ENCODE measurements around the gene BCL11B. TPM values are rescaled to one million over a fixed set of nuclear protein-coding genes. Genes with fewer than 3 reads are reported as not detected.
"Not testable (repeated sequence)": the region's sequence is repeated elsewhere in the genome, so short reads cannot be mapped to it uniquely, and the experiment has no call there.

The BCL11B gene
- total RNA-seq, 4 donors from 2014 or later: 39.1 to 74.3 (median 51.7) TPM

- no peak for DNase-seq (ENCODE audit: low spot score in 2 of 2)
- no peak for TF ChIP-seq CTCF (IDR thresholded peaks at IDR 0.05)
- TF ChIP-seq POLR2A (IDR thresholded peaks at IDR 0.05): no peak
- H3K4me3 ChIP-seq (ENCODE audit: low read depth, poor library complexity, severe bottlenecking): no peak overlapping the region
- intact Hi-C loops (cut with DNase I; ENCODE audit: low total_unique reads): no loop called here
- 92 to 93% methylated on average over 3 of the region's 3 CpGs for WGBS, 2 donors
These were observed 39.2 kb downstream of the BCL11B start for GRCh38 chr14:99232714-99233214.

- WGBS, 2 donors: 26 to 27% methylated on average over 17 of the region's 21 CpGs
- no peak for TF ChIP-seq CTCF (IDR thresholded peaks at IDR 0.05)
- no peak for TF ChIP-seq POLR2A (IDR thresholded peaks at IDR 0.05)
- H3K4me3 ChIP-seq (ENCODE audit: low read depth, poor library complexity, severe bottlenecking): no peak overlapping the region
- no peak for DNase-seq (ENCODE audit: low spot score in 2 of 2)
- intact Hi-C loops (cut with DNase I; ENCODE audit: low total_unique reads): no loop called here
These were observed 39.9 kb downstream of the BCL11B start for GRCh38 chr14:99231850-99232713.

DNA sequence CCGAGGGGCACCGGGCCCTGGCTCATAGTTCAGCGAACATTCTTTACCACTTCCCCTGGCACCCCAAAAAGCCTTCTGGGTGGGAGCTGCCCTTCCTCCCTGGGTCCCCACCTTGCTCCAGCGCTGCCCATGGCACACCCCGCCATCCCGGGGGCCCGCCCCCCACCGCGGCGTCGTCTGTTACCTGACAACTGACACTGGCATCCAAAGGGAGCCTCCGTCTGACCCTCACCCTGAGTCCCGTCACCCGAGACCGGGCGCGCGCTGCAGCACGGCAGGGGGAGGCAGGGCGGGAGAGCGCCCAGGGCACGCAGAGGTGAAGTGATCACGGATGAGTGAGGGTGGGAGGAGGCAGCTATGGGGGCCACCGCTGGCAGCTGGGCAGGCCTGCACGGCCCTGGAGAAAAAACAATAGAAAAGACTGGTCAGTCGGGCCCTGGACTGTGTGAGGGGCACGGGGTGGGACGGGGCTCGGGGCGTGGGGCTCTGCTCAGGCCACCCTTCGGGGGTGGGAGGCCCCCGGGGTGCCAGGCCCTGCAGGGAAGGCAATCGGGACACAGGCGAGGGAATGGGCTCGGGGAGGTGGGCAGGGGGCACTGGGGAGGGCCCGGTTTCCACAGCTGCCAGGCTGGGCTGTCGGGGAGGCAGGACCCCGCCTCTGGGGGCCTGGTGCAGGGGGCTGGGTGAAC, 40.7 kb downstream of the BCL11B start:
- no peak for DNase-seq (ENCODE audit: low spot score in 2 of 2)
- 32 to 44% methylated on average over 37 to 38 of the region's 38 CpGs for WGBS, 2 donors
- intact Hi-C loops (cut with DNase I; ENCODE audit: low total_unique reads): no loop called here
- TF ChIP-seq POLR2A (IDR thresholded peaks at IDR 0.05): no peak
- no peak for TF ChIP-seq CTCF (IDR thresholded peaks at IDR 0.05)
- H3K4me3 ChIP-seq (ENCODE audit: low read depth, poor library complexity, severe bottlenecking): no peak overlapping the region

GRCh38 chr14:99230208-99231151, 41.5 kb downstream of the BCL11B start:
- H3K4me3 ChIP-seq (ENCODE audit: low read depth, poor library complexity, severe bottlenecking): no peak overlapping the region
- no peak for TF ChIP-seq CTCF (IDR thresholded peaks at IDR 0.05)
- TF ChIP-seq POLR2A (IDR thresholded peaks at IDR 0.05): no peak
- no peak for DNase-seq (ENCODE audit: low spot score in 2 of 2)
- 42 to 52% methylated on average over 23 of the region's 23 CpGs for WGBS, 2 donors
- intact Hi-C loops (cut with DNase I; ENCODE audit: low total_unique reads): no loop called here

- WGBS, 2 donors: 37 to 42% methylated on average over 10 of the region's 10 CpGs
- DNase-seq (ENCODE audit: low spot score in 2 of 2): no peak
- no peak for TF ChIP-seq CTCF (IDR thresholded peaks at IDR 0.05)
- TF ChIP-seq POLR2A (IDR thresholded peaks at IDR 0.05): no peak
- H3K4me3 ChIP-seq (ENCODE audit: low read depth, poor library complexity, severe bottlenecking): no peak overlapping the region
- intact Hi-C loops (cut with DNase I; ENCODE audit: low total_unique reads): no loop called here
These were observed 42.3 kb downstream of the BCL11B start for GRCh38 chr14:99229654-99230207.

DNA sequence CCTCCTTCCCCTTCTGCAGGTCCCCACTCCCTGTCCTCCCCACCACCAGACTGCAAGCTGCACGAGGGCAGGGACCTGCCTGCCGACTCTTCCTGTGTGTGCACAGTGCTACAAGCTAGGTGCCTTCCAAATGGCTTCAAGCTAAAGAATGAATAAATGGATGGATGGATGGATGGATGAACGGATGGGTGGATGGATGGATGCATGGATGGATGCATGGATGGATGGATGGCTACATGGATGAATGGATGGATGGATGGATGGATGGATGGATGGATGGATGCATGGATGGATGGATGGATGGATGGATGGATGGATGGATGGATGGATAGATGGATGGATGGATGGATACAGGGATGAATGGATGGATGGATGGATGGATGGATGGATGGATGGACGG, 43.2 kb downstream of the BCL11B start:
- DNase-seq (ENCODE audit: low spot score in 2 of 2); H3K4me3 ChIP-seq (ENCODE audit: low read depth, poor library complexity, severe bottlenecking); intact Hi-C loops (cut with DNase I; ENCODE audit: low total_unique reads): not testable (repeated sequence)
- 91 to 95% methylated on average over 4 of the region's 4 CpGs for WGBS, 2 donors
